ENCODE data around the gene AIFM2.
"Not testable (repeated sequence)": the region's sequence is repeated elsewhere in the genome, so short reads cannot be mapped to it uniquely, and the experiment has no call there.

Gene AIFM2

DNA sequence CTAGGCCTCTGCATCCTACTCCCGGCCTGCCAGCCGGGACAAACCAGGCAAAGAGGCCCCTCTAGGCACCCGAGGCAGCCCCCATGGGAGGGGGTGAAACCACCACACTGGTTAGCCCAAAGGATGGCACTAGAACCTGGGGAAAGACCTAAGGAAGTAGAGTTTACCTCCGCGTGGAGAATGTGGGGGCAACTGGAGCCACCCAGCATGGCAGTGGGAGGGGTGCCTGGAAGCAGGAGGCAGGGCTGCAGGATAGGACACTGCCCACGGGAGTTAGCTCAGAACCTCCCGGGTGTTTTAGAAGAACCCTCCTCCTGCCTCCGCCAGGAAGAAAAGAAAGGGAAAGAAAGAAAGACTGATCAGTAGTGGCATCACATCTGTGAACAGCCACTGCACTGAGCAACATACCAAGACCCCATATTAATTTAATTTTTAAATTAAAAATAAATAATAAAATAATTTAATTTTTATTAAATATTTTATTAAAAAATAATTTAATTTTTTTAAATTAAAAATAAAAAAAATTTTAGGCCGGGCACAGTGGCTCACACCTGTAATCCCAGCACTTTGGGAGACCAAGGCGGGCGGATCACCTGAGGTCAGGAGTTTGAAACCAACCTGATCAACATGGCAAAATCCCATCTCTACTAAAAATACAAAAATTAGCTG, 11.2 kb downstream of the AIFM2 start:
- no peak for DNase-seq (ENCODE audit: low read depth)

DNA sequence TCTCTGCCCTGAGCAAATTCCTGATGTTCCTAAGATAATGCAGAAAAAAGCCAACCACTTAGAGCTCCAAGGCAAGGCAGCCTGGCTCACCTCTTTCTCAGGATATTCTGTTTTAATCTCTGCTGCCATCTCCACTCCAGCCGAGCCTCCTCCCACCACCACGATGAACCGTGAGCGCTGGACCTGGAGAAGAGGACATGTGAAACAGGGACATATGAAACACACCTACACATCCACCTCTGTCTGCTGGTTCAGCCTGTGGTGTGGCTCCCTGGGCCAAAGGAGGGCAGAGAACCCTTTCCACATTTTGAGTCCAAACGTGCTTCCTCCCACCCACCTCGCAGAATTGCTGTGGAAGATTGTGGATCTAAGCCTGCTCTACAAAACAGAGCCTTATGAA, 12.2 kb downstream of the AIFM2 start:
- no peak for DNase-seq (ENCODE audit: low read depth)

DNA sequence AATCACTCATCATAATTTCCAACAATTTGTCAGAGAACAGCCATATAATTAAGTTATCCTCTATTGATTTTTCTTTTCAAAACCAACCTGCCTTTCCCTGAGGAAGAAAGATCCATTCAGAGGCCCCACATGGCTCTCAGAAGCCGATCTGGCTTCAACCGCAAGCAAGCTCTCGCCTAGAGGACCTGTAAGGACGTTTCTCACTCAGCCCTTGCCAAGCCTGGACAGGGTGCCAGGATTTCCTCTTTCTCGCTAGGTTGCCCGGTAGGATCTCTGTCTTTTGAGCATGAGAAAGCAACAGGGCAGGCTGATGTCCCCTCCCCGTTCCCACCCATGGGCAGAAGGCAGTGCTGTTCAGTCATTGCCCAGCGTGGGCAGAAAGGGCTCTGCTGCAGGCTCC, 13.0 kb downstream of the AIFM2 start:
- no peak for DNase-seq (ENCODE audit: low read depth)

DNA sequence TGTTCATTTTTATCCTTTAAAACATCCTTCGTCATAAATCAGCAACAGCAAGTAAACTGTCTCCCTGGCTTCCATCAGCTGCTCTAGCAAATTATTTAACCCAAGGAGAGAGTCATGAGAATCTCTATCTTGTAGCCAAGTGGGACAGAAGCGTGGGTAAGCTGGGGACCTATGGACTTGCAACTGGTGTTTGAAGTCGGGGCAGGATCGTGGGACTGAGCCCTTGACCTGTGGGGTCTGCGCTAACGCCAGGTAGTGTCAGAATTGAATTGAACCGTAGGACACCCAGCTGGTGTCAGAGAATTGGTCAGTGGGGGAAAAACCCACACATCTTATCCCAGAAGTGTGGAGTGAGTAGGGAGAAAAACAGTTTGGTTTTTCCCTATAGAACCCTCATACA, 13.4 kb downstream of the AIFM2 start:
- no peak for DNase-seq (ENCODE audit: low read depth)

DNA sequence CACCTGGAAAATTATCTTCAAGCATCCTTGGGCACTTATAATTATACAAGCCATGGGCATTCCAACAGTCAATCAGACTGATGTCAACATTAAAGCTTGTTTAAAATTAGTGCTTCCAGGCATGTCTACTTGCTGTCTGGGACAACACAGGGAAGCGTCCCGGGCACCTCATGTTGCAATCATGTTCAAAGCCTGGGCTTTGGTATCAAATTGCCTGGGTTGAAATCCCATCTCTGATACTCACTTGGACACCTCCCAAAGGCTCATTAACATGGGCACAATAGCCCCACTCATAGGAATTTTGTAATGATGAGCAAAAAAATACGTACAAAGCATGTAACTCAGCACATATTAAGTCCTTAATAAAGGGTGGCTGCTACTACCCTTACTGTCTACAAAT, 14.4 kb downstream of the AIFM2 start:
- DNase-seq (ENCODE audit: low read depth), result peak; percentile 81

DNA sequence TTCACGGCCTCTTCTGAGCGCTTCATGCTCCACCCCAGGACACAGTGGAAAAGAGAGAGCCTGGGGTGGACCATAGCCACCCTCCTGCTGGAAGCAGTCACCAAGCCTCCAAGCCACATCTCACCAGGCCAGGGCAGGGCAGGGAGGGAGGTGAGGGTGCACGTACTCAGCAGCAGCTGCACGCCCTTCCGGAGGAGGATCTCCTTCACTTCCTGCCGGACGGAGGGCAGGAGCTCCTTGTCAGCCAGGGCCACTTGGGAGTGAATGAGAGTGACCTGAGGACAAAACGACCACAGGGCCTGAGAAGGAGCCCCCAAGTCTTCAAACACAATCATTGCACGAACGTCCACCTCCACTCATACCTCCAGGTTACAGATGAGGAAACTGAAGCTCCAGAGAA, 15.0 kb downstream of the AIFM2 start:
- no peak for DNase-seq (ENCODE audit: low read depth)

DNA sequence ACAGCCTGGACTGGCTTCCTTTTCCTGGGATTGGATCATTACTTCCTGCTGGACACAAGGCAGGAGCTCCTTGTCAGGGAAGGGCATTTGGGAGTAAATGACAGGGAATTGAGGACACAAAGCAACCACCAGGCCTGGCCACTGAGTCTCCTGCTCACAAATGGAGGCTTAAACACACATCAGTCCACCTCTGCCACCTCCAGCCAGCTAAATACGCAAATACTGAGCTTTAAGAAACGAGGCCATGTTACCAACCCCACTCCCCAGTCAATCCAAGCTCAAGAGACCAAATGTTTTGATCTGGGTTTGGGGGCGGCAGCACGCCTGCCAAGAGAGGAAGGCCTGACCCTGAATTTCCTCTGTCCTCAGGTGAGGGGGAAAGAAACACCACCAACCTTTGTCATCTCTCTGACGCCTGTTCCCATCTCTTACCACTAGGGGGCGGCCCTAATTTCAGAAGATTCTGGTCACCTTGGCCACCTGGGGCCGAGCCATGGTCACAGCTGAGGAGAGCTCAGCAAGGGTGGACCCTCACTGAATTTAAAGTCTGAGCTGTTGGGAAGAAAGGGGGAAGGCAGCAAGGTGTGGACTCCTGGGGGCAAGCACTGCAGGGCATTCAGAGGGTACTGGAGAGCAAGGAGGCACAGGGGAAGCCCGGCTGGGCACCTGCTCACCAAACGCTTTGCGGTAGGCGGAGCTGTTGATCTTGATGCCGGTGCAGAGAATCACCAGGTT, 16.5 kb downstream of the AIFM2 start:
- DNase-seq (ENCODE audit: low read depth), result no peak

DNA sequence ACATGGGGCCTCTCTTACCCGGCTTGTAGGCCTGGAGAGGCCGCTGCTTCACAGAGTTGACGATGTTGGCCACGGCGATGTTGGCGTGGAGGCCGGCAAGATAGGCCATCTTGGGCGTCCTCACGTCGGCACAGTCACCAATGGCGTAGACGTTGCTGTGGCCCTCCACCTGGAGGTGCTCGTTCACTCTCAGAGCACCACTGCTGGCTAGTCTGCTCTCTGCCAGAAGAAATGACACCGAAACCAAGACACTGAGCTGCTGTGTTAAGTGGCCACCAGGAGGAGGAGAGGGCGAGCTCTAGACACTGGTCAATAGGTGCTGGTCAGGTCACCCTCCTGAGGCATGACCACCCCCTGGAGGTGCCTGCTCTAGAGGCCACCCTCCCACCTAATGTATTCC, 17.7 kb downstream of the AIFM2 start:
- DNase-seq (ENCODE audit: low read depth), result no peak

DNA sequence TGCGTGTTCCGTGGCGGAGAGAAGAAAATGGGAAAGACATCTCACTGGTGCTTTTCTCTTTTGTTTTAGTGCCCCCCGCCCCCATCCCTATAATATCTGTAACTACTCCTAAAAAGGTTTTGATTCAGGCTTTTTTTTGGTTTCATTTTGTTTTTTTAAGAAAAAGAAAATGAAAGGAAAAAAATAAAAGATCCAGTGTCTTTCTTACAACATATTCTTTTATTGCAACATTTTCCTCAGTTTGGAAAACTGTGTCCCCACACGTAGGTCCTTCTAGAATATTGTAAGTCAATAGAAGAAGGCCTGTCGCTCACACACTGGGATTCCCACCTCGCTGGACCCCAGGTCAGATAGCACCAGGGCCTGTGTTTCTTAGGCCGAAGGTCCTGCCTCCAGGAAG, 20.6 kb downstream of the AIFM2 start:
- no peak for DNase-seq (ENCODE audit: low read depth)

DNA sequence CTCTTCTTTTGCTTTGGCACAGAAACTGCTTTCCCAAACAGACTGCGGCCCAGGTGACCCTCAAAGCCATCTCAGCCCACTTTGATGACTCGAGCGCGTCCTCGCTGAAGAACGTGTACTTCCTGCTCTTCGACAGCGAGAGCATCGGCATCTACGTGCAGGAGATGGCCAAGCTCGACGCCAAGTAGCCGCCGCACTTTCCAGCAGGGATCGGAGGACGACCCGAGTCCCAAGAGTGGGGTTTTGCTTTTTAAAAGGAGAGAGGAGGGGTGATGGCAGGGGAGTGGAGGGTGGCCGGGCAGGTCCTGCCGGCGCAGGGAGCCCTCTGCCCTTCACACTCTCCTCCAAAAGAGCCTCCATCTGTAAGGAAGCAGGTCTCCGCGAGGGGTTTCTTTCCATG, 21.1 kb downstream of the AIFM2 start:
- DNase-seq (ENCODE audit: low read depth), result no peak

DNA sequence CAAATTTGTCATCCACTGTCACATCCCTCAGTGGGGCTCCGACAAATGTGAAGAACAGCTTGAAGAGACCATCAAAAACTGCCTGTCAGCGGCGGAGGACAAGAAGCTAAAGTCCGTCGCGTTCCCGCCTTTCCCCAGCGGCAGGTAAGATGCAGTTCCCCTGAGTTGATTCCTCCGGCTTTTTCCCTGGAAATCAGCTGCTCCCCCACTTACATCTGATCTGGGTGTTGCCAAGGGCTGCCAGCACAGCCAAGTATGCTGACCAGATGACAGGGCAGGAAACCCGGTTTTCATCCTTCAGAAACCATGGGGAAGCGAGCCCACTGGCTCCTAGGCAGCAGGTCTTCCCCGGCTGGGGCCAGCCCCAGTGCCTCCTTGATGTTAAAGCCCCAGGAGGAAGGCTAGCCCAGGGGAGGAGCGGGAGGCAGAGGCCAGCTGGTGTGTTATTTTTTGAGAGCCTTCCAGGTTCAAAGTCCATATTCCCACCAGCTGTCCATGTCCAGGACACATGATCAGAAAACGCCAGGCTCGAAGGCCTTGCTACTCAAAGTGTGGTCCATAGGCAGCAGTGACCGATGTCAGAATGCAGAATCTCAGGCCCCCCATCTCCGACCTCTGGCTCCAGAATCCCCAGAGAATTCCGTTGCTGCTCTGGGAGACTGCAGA, 23.4 kb downstream of the AIFM2 start:
- no peak for DNase-seq (ENCODE audit: low read depth)

DNA sequence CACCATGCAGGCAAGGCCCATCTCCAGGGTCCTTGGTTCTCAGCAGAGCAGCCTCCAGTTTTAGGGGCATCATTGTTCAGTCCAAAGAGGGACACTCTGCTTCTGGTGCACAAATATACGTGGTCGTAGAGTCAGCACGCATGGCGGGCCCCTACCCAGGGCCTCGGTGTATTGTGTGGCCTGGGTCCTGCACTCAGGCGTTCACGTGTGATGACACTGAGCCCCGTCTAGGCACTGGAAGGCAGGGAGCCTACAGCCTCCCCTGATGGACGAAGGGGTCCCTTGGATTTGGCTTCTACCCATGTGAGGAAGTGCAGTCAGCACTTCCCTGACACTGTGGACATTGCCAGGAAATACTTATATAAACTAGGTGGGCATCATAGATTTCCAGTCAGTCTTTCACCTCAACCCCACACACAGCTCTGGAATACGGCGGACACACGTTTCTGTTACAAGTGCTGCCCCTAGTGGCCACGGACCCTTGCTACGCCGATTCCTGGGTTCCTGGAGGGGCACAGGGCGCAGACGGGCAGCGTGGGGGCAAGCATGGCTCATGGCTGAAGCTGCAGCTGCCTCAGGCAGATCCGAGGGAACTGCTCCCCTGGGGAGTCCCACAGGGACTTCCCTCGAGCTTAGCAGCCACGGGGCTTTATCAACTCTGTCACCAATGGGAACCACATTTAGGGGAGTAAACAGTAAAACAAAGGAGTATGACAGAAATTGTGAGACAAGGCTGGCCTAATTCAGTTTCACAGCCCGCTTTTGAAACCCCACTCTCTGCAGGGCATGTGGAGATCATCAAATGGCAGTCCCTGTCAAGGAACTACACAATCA, 25.4 kb downstream of the AIFM2 start:
- no peak for DNase-seq (ENCODE audit: low read depth)

DNA sequence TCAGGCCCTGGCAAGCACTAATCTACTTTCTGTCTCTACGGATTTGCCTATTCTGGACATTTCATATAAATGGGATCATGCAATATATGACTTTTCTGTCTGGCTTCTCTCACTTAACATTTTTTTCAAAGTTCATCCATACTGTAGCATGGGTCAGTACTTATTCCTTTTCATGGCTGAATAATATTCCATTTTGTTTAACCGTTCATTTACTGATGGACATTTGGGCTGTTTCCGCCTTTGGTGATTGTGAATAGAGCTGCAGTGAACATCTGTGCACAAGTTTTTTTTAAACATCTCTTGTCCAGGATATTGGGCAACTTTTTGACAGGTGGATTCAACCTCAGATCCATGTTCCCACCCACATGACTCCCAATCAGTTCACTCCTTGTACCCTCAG, 31.0 kb downstream of the AIFM2 start:
- no peak for DNase-seq (ENCODE audit: low read depth)

DNA sequence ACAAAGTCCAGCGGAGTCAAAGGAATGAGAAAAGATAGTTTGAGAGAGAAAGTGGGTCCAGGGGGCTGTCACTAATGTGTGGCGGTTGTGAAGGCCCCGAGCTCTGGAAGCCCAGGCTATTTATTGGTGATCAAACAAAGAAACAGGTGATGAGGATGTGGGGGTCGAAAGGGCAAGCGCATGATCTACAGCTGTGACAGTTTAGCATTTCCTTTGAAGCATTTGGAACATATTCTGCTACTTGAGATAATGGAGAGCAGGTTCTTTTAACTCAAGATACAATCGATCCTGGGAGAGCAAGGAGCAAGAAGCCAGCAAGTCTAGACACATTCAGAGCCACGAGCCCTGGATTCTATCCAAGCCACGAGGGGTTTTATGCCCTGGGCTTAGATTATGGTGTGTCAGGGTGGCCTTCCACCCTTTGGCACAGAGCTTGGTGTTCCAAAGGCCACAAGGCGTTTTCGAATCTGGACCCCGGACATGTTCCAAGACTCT, 31.5 kb downstream of the AIFM2 start:
- not testable (repeated sequence) for DNase-seq (ENCODE audit: low read depth)

DNA sequence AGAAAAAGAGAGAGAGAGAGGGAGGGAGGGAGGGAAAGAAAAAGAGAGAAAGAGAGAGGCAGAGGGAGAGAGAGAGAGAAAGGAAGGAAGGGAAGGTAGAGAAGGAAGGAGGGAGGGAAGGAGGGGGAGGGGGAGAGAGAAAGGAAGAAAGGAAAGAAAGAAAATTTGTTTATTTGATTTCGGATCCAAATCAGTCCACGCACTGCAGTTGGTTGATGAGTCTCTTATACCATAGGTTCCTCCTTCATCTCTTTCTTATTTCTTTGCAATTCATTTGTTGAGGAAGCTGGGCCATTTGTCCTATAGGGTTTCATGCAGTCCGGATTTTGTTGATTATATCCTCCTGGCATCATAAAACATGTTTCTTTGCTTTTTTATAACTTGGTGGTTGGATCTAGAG, 34.4 kb downstream of the AIFM2 start:
- DNase-seq (ENCODE audit: low read depth), result no peak

DNA sequence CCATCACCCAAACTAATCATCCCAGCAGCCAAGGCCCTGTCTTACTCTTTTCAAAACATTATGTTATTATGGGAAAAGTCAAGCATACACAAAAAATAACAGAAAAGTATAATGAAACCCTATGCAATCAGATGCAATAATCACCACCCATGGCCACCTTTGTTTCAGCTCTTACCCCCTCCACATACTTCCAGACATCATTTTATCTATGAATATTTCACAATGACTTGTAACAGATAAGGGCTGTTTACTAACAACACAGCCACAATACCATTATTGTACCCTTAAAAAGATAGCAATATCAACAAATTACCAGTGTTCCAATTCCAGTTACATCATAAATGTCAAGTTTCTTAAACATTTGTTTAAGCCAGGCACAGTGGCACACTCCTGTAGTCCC, 35.2 kb downstream of the AIFM2 start:
- DNase-seq (ENCODE audit: low read depth), result no peak

DNA sequence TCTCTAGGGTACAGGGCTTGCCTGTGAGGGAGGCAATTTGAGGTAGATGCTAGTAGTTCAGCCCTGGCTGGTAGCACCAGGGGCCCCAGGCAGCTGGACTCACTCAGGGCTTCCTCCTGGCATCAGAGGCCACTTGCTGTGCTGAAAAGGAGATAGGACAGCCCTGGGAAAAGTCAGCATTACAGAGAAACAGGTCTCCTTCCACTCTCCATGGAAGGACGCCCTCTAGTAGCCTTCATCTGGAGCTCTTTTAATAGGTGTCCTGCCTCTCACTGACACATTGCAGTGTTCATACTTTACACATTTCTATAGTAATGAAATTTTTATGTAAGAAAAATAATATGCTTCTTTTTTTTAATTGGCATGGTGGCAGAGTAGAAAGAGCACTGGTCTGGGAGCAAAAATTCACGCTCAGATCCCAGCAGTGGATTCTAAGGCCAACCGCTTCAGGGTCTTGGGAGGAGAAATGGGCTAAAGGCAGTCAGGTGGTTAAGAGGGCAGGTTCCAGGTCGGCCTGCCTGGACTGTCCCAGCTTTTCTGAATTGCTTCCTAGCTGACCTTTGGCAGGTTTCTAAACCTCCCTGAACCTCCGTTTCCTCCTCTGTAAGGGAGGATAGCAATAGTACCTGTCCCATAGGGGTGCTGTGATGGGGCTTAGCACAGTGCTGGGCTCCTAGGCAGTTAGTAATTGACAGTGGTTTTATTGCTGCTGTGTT, 35.8 kb downstream of the AIFM2 start:
- DNase-seq (ENCODE audit: low read depth), result no peak

DNA sequence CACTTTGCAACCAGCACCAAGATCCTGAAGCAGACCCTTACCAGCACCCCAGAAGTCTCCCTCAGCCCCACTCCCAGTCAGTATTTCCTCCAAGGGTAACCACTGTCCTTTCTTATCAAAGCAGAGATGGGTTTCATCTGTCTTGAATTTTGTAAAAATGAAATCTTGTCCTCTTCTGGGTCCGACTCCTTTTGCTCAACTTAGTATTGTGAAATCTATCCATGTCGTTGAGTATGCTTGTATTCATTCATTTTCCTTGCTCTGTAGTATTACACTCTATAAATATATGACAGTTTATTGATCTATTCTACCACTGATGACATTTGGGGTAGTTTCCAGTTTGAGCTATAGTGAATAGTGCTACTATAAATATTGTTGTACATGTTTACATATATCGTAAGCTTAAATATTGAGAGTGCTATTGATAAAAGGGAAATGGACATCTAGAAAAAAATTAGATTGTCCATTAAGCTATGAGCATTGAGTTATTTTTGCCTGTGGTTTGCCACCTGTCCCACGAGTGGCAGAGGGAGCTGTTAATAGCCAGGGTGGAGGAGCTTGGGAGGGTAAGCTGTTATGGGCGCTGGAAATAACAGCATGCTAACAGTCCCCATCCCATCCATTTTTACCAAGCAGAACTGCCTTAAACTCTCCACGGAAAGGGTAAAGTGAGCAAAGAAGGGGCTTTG, 36.5 kb downstream of the AIFM2 start:
- DNase-seq (ENCODE audit: low read depth), result no peak

DNA sequence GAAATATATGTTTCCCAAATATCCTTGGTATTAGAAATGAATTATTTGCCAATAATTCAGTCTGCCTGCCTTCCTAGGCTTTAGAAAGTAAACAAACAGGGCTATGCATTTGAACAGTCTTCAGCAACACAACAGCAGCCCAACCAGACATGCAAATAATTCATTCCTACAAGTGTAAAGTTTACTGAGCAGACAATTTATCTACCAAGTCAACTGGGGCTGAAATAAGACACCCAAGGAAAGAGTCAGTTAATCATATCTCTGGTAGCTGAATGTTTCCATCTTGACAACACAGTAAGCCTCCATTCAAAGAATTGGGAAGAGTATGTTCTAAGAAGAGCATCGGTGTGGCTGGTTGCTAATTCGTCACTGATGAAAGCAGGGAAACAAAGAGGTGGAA, 38.4 kb downstream of the AIFM2 start:
- no peak for DNase-seq (ENCODE audit: low read depth)

DNA sequence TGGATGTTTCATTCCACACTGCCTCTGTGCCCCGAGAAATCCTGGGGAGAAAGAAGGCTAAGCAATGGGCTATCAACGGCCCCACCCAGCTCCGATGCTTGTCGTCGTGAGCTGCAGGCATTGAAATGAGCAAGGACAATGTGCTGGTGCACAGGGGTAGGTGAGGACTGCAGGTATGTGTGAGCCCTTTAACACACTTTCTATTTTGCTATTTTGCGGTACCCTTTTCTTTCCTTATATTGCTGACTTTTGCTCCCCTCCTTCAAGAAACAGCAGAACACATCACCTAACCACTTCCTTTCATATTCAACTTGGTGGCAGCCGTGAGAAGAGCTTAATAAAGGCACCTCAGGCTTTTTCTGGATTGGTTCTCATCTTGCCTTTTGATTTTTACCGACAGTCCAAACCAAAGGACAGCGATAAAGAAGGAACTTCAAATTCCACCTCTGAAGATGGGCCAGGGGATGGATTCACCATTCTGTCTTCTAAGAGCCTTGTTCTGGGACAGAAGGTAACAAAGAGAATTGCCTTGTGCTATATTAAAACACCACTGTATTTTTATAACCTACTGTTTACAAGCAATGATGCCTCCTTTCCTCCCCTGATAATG, 39.2 kb downstream of the AIFM2 start:
- no peak for DNase-seq (ENCODE audit: low read depth)

DNA sequence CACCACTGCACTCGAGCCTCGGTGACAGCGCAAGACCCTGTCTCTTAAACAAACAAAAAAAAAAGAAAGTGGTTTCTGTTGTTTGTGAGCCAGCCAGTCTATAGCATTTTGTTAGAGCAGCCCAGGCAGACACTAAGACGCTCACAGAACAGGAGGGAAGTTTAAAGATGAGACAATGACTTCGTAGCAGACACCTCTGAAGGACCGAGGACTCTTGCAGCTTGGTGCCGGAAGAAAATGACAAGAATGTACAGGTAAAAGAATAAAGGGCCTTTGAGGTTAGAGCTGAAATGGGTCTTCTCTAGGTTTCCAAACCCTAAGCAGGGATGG, 40.3 kb downstream of the AIFM2 start:
- DNase-seq (ENCODE audit: low read depth), result no peak

Measured in fibroblast of gingiva (primary cell).